ENCODE measurements around the gene ZDHHC14.

GRCh38 chr6:157376241-157376640, 4.7 kb upstream of the ZDHHC14 start:
- no peak for TF ChIP-seq CTCF (conservative IDR thresholded peaks at IDR 0.05; ENCODE audit: low read depth, low read length)
- no peak for TF ChIP-seq EZH2phosphoT487 (IDR thresholded peaks at IDR 0.05; ENCODE audit: borderline replicate concordance, low read length)

Measured in PC-3 (cell line).